ENCODE measurements around the gene RBFOX2. TPM values are rescaled to one million over a fixed set of nuclear protein-coding genes. Genes with fewer than 3 reads are reported as not detected.

The RBFOX2 gene
- polyA plus RNA-seq, 1 of the 3 experiments (the other 2 are of a cell fraction) = 115 TPM

GRCh38 chr22:35795476-35795875 is 233.1 kb downstream of the RBFOX2 start:
- H4K20me1 ChIP-seq (ENCODE audit: insufficient read depth) = peaks cover 76% of the 10 kb centered on the region
- H3K79me2 ChIP-seq (ENCODE audit: insufficient read depth) = peaks cover 98% of the 10 kb centered on the region
- H3K27me3 ChIP-seq (ENCODE audit: insufficient read depth) = no peaks in the 10 kb centered on the region
- H3K4me2 ChIP-seq = no peak overlapping the region
- no peak for DNase-seq
- H3K27ac ChIP-seq (ENCODE audit: low read depth in 2 of 2, low read length in 1 of 2) = no peak overlapping the region
- peaks cover 11 to 33% of the 10 kb centered on the region in 2 experiments for H3K36me3 ChIP-seq (replicated peaks in 1 of 2; ENCODE audit: control insufficient read depth in 1 of 2, insufficient read depth in 2 of 2, low read length in 1 of 2)
- ChIA-PET POLR2A (interaction anchor here (0.7 kb wide), 1 partner anchor 20 kb away, joined by 3 read pairs; no protein-coding TSS in a partner anchor), CTCF (interaction anchor here (1.2 kb wide), 1 partner anchor 10 kb away, joined by 4 read pairs; no protein-coding TSS in a partner anchor)
- WGBS (ENCODE audit: low lambda C conversion rate) = 93% methylated on average over 1 of the region's 1 CpG
- no peaks in the 10 kb centered on the region for H3K9me3 ChIP-seq
- no peak for TF ChIP-seq SMC3 (IDR thresholded peaks at IDR 0.05; ENCODE audit: low read depth, low read length)
- no peak for TF ChIP-seq NRF1 (IDR thresholded peaks at IDR 0.05; ENCODE audit: low read depth, low read length)
- TF ChIP-seq GATA2 (CRISPR knock-in tag; IDR thresholded peaks at IDR 0.05) = no peak
- no peak for TF ChIP-seq TCF12 (IDR thresholded peaks at IDR 0.05)
- no peak for TF ChIP-seq SIN3A (IDR thresholded peaks at IDR 0.05; ENCODE audit: borderline replicate concordance, low read depth, low read length)
- TF ChIP-seq REST (IDR thresholded peaks at IDR 0.05; ENCODE audit: low read depth, low read length) = no peak
- no peak for TF ChIP-seq NFIC (IDR thresholded peaks at IDR 0.05; ENCODE audit: borderline replicate concordance)
- no peak for TF ChIP-seq FOXJ3 (CRISPR knock-in tag; IDR thresholded peaks at IDR 0.05)
- H3K4me3 ChIP-seq (ENCODE audit: low read depth in 2 of 2, low read length in 1 of 2) = no peak overlapping the region
- no peak overlapping the region for H2AFZ ChIP-seq (ENCODE audit: low read depth)
- H3K9me2 ChIP-seq = no peaks in the 10 kb centered on the region
- H3F3A ChIP-seq (replicated peaks; ENCODE audit: insufficient read depth) = peaks cover 2% of the 10 kb centered on the region
- H3K9ac ChIP-seq = no peak overlapping the region
- H3K4me1 ChIP-seq (ENCODE audit: control insufficient read depth in 1 of 2, insufficient read depth in 2 of 2, low read depth in 1 of 2, low read length in 1 of 2) = no peaks in the 10 kb centered on the region

- Histone ChIP-seq H3K4me2 (no peak overlapping the region), H3K9me2 (no peaks in the 10 kb centered on the region), H4K20me1 (ENCODE audit: insufficient read depth) (peaks cover 71% of the 10 kb centered on the region), H3K27me3 (ENCODE audit: insufficient read depth) (no peaks in the 10 kb centered on the region), H3K79me2 (ENCODE audit: insufficient read depth) (peaks cover 98% of the 10 kb centered on the region), H2AFZ (ENCODE audit: low read depth) (no peak overlapping the region), H3K4me1 (ENCODE audit: control insufficient read depth in 1 of 2, insufficient read depth in 2 of 2, low read depth in 1 of 2, low read length in 1 of 2) (peaks cover 0 to 3% of the 10 kb centered on the region in 2 experiments; a peak in 1 of 4 replicates), H3K9ac (no peak overlapping the region), H3K27ac (ENCODE audit: low read depth in 2 of 2, low read length in 1 of 2) (no peak overlapping the region), H3K4me3 (ENCODE audit: low read depth in 2 of 2, low read length in 1 of 2) (no peak overlapping the region), H3K36me3 (replicated peaks in 1 of 2; ENCODE audit: control insufficient read depth in 1 of 2, insufficient read depth in 2 of 2, low read length in 1 of 2) (peaks cover 13 to 34% of the 10 kb centered on the region in 2 experiments), H3K9me3 (no peaks in the 10 kb centered on the region), H3F3A (replicated peaks; ENCODE audit: insufficient read depth) (peaks cover 2% of the 10 kb centered on the region)
- TF ChIP-seq PBX3 (IDR thresholded peaks at IDR 0.05) (no peak), SMC3 (IDR thresholded peaks at IDR 0.05; ENCODE audit: low read depth, low read length) (no peak), MXI1 (IDR thresholded peaks at IDR 0.05; ENCODE audit: low read depth, low read length) (no peak), RFX5 (IDR thresholded peaks at IDR 0.05; ENCODE audit: low read length) (no peak), EP300 (IDR thresholded peaks at IDR 0.05; ENCODE audit: borderline replicate concordance in 1 of 2, low read depth in 1 of 2, low read length in 1 of 2) (no peak), TCF12 (IDR thresholded peaks at IDR 0.05) (no peak), FOSL2 (IDR thresholded peaks at IDR 0.05; ENCODE audit: borderline replicate concordance, low read depth) (no peak), TAF1 (IDR thresholded peaks at IDR 0.05; ENCODE audit: borderline replicate concordance, low read depth, low read length) (no peak), FOXJ3 (CRISPR knock-in tag; IDR thresholded peaks at IDR 0.05) (no peak), ELF1 (IDR thresholded peaks at IDR 0.05) (no peak), RXRA (IDR thresholded peaks at IDR 0.05; ENCODE audit: borderline replicate concordance, low read depth) (no peak), MAX (IDR thresholded peaks at IDR 0.05; ENCODE audit: low read depth) (no peak), RAD21 (IDR thresholded peaks at IDR 0.05; ENCODE audit: low read length) (no peak), NFIC (IDR thresholded peaks at IDR 0.05; ENCODE audit: borderline replicate concordance) (no peak)
- TF ChIP-seq, protein P1, sequence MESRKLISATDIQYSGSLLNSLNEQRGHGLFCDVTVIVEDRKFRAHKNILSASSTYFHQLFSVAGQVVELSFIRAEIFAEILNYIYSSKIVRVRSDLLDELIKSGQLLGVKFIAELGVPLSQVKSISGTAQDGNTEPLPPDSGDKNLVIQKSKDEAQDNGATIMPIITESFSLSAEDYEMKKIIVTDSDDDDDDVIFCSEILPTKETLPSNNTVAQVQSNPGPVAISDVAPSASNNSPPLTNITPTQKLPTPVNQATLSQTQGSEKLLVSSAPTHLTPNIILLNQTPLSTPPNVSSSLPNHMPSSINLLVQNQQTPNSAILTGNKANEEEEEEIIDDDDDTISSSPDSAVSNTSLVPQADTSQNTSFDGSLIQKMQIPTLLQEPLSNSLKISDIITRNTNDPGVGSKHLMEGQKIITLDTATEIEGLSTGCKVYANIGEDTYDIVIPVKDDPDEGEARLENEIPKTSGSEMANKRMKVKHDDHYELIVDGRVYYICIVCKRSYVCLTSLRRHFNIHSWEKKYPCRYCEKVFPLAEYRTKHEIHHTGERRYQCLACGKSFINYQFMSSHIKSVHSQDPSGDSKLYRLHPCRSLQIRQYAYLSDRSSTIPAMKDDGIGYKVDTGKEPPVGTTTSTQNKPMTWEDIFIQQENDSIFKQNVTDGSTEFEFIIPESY (IDR thresholded peaks at IDR 0.05; ENCODE audit: borderline replicate concordance, low read depth) = no peak
- no peak for DNase-seq
- ChIA-PET CTCF (interaction anchor here (1.2 to 1.6 kb wide), 2 partner anchors 9 to 50 kb away, joined by 4 read pairs; no protein-coding TSS in a partner anchor), POLR2A (no interaction called here)
- WGBS (ENCODE audit: low lambda C conversion rate) = 96% methylated on average over 4 of the region's 4 CpGs
Observed at GRCh38 chr22:35792506-35792905, 236.1 kb downstream of the RBFOX2 start.
